Activated B cell treated with CpG ODN at 0.5 μM for 24 hours (primary cell): ENCODE results near the gene SNX13. TPM values are rescaled to one million over a fixed set of nuclear protein-coding genes. Genes with fewer than 3 reads are reported as not detected.

ENCODE experiments used
- ATAC-seq: fragments of 200-7000 bp; cut with Tn5 transposase; one replicate; pipeline ENCODE4 v1.10.0; 2021; ENCODE audit warnings: low read depth, mild to moderate bottlenecking, moderate library complexity
- CTCF ChIA-PET: fragments of 350-600 bp; sonication (Branson Sonifier 250); formaldehyde crosslinking; loops from one replicate; lab custom pipeline; 2021; ENCODE audit warnings: antibody characterized with exemption; lab: Charles Lee
- POLR2A ChIA-PET: fragments of 350-600 bp; sonication (Branson Sonifier 250); formaldehyde crosslinking; loops from one replicate; lab custom pipeline; 2021; ENCODE audit warnings: antibody characterized with exemption; lab: Charles Lee
- DNase-seq: peaks from one replicate; pipeline ENCODE4 v3.0.0; 2022
- H3K27ac Mint-ChIP-seq: one replicate; pipeline ENCODE4 v1.8.0; 2020; ENCODE audit warnings: mixed read lengths
- H3K27me3 Mint-ChIP-seq: one replicate; pipeline ENCODE4 v1.8.0; 2021; ENCODE audit warnings: mixed read lengths
- H3K36me3 Mint-ChIP-seq: one replicate; pipeline ENCODE4 v1.8.0; 2021; ENCODE audit warnings: low read depth, mixed read lengths
- H3K4me1 Mint-ChIP-seq: one replicate; pipeline ENCODE4 v1.8.0; 2021; ENCODE audit warnings: mixed read lengths
- H3K4me3 Mint-ChIP-seq: one replicate; pipeline ENCODE4 v1.8.0; 2020; ENCODE audit warnings: mild to moderate bottlenecking, mixed read lengths
- H3K9me3 Mint-ChIP-seq: one replicate; pipeline ENCODE4 v1.8.0; 2020; ENCODE audit warnings: mixed read lengths
- intact Hi-C: fragments of 100-400 bp; cut with micrococcal nuclease; formaldehyde crosslinking; loops from one replicate; pipeline ENCODE4 v1.15.1; 2024
- total RNA-seq: library from RNA; stranded (reverse); gene quantifications from 2 replicates; pipeline ENCODE4 v1.2.3, GENCODE V29; 2022
- TF ChIP-seq, protein P1 (sequence below): fragments of 200-600 bp; IDR thresholded peaks from one replicate; pipeline ENCODE4 v1.8.0; 2022; ENCODE audit warnings: antibody characterized with exemption, mild to moderate bottlenecking

The SNX13 gene
- total RNA-seq, 1 donor from 2014 or later: 46.5 TPM

DNA sequence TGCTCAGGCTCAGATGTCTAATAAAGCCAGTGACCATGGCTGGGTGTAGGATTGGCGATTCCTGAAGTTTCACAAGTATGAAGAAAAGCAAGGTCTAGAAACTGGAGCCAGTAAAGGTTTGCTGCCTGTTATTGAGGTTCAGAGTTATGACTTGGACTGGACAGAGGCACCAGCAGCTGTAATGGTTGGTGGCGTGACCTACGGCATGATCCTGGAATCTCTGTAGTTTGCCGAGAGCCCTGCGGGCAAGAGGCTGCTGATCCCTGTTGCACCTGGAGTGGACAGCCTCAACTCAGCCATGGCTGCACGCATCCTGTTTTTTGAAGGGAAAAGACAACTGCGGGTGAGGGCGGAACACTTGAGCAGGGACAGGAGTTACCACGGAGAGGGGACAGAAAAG, 22.4 kb upstream of the SNX13 start:
- H3K36me3 Mint-ChIP-seq: no peaks in the 10 kb centered on the region
- ChIA-PET CTCF (no interaction called here), POLR2A (no interaction called here)
- no peaks in the 10 kb centered on the region for H3K9me3 Mint-ChIP-seq
- intact Hi-C loops: no loop called here
- no peak overlapping the region for H3K4me3 Mint-ChIP-seq
- ATAC-seq (no peak), DNase-seq (no peak)
- TF ChIP-seq, protein P1, sequence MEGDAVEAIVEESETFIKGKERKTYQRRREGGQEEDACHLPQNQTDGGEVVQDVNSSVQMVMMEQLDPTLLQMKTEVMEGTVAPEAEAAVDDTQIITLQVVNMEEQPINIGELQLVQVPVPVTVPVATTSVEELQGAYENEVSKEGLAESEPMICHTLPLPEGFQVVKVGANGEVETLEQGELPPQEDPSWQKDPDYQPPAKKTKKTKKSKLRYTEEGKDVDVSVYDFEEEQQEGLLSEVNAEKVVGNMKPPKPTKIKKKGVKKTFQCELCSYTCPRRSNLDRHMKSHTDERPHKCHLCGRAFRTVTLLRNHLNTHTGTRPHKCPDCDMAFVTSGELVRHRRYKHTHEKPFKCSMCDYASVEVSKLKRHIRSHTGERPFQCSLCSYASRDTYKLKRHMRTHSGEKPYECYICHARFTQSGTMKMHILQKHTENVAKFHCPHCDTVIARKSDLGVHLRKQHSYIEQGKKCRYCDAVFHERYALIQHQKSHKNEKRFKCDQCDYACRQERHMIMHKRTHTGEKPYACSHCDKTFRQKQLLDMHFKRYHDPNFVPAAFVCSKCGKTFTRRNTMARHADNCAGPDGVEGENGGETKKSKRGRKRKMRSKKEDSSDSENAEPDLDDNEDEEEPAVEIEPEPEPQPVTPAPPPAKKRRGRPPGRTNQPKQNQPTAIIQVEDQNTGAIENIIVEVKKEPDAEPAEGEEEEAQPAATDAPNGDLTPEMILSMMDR: no peak
- no peaks in the 10 kb centered on the region for H3K4me1 Mint-ChIP-seq
- H3K27me3 Mint-ChIP-seq: peaks cover 14% of the 10 kb centered on the region
- no peak overlapping the region for H3K27ac Mint-ChIP-seq

DNA sequence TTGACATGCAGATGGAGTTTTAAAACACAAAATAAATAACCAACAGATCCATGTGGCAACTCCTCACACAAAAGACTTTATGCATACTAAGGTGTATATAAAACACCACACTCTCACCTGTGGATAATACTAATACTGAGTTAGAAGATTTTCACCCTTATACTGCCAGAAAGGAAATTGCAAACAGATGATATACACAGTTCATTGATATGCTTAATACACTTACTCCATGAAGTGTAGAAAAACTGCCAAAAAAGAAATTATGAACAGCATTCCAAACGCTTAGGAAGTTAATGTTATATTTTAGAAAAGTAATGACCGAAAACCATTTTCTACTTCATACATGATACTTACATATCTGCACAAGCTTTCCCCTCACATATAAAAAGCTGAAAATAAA, 17.6 kb upstream of the SNX13 start:
- ATAC-seq: no peak
- Mint-ChIP-seq H3K4me1 (peaks cover 3% of the 10 kb centered on the region), H3K9me3 (no peaks in the 10 kb centered on the region), H3K27me3 (peaks cover 2% of the 10 kb centered on the region), H3K4me3 (no peak overlapping the region), H3K36me3 (no peaks in the 10 kb centered on the region), H3K27ac (no peak overlapping the region)
- intact Hi-C loops: no loop called here
- TF ChIP-seq, protein P1: no peak
- DNase-seq: no peak
- CTCF ChIA-PET: no interaction called here
- POLR2A ChIA-PET: no interaction called here

DNA sequence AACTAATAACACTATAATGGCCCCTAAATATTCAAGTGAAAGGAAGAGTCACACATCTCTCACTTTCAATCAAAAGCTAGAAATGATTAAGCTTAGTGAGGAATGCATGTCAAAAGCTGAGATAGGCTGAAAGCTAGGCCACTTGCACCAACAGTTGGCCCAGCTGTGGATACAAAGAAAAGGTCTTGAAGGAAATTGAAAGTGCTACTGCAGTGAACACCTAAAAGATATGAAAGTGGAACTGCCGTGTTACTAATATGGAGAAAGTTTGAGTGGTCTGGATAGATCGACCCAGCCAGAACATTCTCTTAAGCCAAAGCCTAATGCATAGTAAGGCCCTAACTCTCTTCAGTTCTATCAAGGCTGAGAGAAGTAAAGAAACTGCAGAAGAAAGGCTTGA, 12.1 kb upstream of the SNX13 start:
- Mint-ChIP-seq H3K4me1 (peaks cover 14% of the 10 kb centered on the region), H3K36me3 (no peaks in the 10 kb centered on the region), H3K4me3 (peak overlapping the region; percentile 53), H3K9me3 (no peaks in the 10 kb centered on the region), H3K27ac (no peak overlapping the region), H3K27me3 (no peaks in the 10 kb centered on the region)
- peak; percentile 94 for ATAC-seq
- ChIA-PET POLR2A (interaction anchor here (1.2 kb wide), 1 partner anchor 13 kb away, joined by 4 read pairs; no protein-coding TSS in a partner anchor), CTCF (no interaction called here)
- TF ChIP-seq, protein P1: no peak
- intact Hi-C loops: no loop called here
- DNase-seq: no peak

DNA sequence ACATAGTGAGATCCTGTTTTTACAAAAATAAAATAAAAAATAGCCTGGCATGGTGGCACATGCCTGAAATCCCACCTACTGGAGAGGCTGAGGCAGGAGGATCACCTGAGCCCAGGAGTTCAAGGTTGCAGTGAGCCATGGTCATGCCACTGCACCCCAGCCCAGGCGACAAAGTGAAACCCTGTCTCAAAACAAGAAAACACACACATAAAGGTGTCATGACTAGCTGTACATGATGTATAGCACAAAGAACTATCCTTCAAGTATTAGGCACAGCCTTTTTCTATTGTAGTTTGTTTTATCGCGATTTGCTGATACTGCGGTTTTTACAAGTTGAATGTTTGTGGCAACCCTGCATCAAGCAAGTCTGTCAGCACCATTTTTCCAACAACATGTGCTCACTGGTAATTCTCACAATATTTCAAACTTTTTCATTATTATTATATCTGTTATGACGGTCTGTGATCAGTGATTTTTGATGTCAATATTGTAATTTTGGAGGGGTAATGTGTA, 11.5 kb upstream of the SNX13 start:
- H3K4me3 Mint-ChIP-seq: no peak overlapping the region
- ATAC-seq: no peak

DNA sequence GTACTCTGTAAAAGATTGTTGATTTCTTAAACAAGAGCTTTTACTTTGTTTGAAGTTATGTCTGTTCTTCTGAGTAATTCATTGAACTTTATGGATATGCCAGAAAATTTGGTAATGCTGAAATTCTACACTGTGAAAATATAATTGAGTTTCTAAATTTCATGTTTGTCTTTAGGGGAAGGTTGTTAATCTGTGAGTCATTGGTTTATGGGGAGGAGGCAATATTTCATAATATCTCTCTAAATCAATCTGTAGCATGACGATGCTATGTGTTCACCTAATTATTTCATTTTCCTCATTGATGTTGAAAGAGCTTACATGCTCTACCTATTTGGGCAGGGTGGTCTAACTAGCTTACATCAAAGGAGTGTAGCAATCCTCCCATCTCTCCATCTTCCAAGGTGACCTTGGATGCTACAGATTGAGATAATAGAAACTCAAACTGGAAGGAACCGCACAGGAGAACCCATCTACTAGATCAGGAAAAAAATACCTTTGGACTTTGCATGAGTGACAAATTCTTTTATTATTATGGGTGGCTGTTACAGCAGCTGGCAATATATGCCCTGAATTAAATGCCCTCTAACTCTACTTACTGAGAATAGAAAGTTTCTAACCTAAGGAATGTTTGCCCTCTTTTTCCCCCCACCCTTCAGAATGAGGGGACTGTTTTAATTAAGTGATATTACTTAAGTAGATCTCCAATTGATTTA, 8.4 kb upstream of the SNX13 start:
- Mint-ChIP-seq H3K9me3 (no peaks in the 10 kb centered on the region), H3K27me3 (no peaks in the 10 kb centered on the region), H3K4me1 (peaks cover 24% of the 10 kb centered on the region), H3K4me3 (no peak overlapping the region), H3K36me3 (no peaks in the 10 kb centered on the region), H3K27ac (no peak overlapping the region)
- DNase-seq (no peak), ATAC-seq (no peak)
- ChIA-PET POLR2A (no interaction called here), CTCF (no interaction called here)
- TF ChIP-seq, protein P1: no peak
- intact Hi-C loops: loop anchor here (10.0 kb wide), 1 partner anchor 546 kb away; the partner anchor contains the start of gene HDAC9

More for the DNA sequence above, 11.5 kb upstream of the SNX13 start:
- H3K27ac Mint-ChIP-seq: no peak overlapping the region
- H3K36me3 Mint-ChIP-seq: no peaks in the 10 kb centered on the region
- no peaks in the 10 kb centered on the region for H3K9me3 Mint-ChIP-seq
- peaks cover 20% of the 10 kb centered on the region for H3K4me1 Mint-ChIP-seq
- TF ChIP-seq, protein P1: no peak
- CTCF ChIA-PET: no interaction called here
- POLR2A ChIA-PET: interaction anchor here (1.2 kb wide), 1 partner anchor 12 kb away, joined by 4 read pairs; no protein-coding TSS in a partner anchor
- no peaks in the 10 kb centered on the region for H3K27me3 Mint-ChIP-seq
- intact Hi-C loops: no loop called here
- no peak for DNase-seq
